Sciatic nerve (tissue), 2 donors: ENCODE results near the gene SLC31A2. TPM values are rescaled to one million over a fixed set of nuclear protein-coding genes. Genes with fewer than 3 reads are reported as not detected.
"Not testable (repeated sequence)": the region's sequence is repeated elsewhere in the genome, so short reads cannot be mapped to it uniquely, and the experiment has no call there.

ENCODE experiments used
- ATAC-seq: fragments of 200-7000 bp; cut with Tn5 transposase; one replicate; pipeline ENCODE4 v1.9.1; 2020; ENCODE audit warnings: mild to moderate bottlenecking, moderate library complexity
- DNase-seq: peaks from one replicate; pipeline ENCODE4 v3.0.0-alpha.2; 2020; ENCODE audit warnings: low spot score
- intact Hi-C: fragments of 100-400 bp; cut with DNase I; formaldehyde crosslinking; loops from one replicate; pipeline ENCODE4 v1.14.2; 2022
- total RNA-seq: library from RNA; stranded (reverse); fragmentation: NEBNext Ultra II Directional; extraction: Animal tissue kit (Norgen Biotek cat#: 25700); gene quantifications from one replicate; pipeline ENCODE4 v1.2.1, GENCODE V29; 2021
- donor health status: DM: no; HTN: no; CAD: no.
- donor health status: DM: no; HTN: no; CAD: no.

The SLC31A2 gene, protein sequence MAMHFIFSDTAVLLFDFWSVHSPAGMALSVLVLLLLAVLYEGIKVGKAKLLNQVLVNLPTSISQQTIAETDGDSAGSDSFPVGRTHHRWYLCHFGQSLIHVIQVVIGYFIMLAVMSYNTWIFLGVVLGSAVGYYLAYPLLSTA
- 11.6 TPM for total RNA-seq

- ATAC-seq = peak; percentile 95
- peak; percentile 93 for DNase-seq
- intact Hi-C loops = no loop called here
Observed at GRCh38 chr9:113150670-113151611, at the start of gene SLC31A2. TSS of gene SLC31A2 (plus strand) at chr9:113151007. CDS start at chr9:113151075, 68 bp downstream.

DNA sequence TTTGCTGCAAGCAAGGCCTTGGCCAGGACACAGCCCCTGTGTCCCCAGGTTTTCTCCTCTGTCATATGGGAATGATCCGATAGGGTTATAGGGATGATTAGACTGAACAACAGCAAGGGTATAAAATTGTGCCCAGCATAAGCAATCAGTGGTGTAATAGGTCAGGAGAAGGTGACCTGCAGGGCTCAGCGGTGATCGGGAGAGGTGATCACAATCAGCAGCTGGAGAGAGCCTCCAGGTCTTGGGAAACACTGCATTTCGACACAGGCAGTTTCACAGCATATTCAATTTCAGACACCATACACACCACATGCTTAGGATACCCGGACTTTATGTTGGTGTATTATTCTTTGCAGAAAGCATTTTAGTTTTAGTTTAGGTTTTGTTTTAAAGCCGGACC is 45.5 kb upstream of the SLC31A2 start:
- DNase-seq, ATAC-seq, intact Hi-C loops: not testable (repeated sequence)

- DNase-seq, intact Hi-C loops: not testable (repeated sequence)
- peak; percentile 89 for ATAC-seq
Observed at GRCh38 chr9:113111065-113111951, 39.5 kb upstream of the SLC31A2 start.

- peak; percentile 88 for ATAC-seq
- DNase-seq, intact Hi-C loops: not testable (repeated sequence)
Observed at GRCh38 chr9:113112706-113113510, 37.9 kb upstream of the SLC31A2 start.

GRCh38 chr9:113118829-113119228 is 32.0 kb upstream of the SLC31A2 start:
- DNase-seq, intact Hi-C loops, ATAC-seq: not testable (repeated sequence)

DNA sequence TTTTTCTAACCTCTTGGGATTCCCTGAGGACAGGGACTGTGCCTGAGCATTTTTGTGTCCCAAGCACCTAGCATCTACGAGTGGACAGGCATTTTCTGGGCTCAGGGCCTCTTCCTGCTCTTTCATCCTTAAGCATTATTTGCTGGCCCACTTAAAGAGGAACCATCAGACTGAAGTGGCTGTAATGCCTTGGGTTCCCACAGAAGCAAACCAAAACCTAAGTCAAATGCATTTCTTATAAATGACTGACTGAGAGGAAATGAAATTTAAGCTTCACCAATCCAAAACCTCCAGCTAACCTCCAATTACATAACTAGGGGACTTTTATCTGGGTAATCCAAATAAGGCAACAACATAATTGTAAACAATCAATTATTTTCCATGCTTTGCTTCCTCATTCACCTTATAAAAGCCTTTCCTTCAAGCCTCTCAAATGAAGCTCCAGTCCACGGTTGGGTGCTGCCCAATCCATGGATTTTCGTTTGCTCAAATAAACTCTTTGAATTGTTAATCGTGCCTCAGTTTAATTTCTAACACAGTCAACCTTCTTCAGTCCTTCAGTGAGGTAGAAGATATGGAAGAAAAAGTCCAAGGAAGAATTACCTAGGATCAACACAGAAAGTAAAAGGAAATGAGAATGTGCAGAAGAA is 25.3 kb upstream of the SLC31A2 start:
- ATAC-seq = no peak
- DNase-seq = no peak
- intact Hi-C loops = no loop called here

- DNase-seq = no peak
- intact Hi-C loops = no loop called here
- no peak for ATAC-seq
Observed at GRCh38 chr9:113129466-113129865, 21.3 kb upstream of the SLC31A2 start.

DNA sequence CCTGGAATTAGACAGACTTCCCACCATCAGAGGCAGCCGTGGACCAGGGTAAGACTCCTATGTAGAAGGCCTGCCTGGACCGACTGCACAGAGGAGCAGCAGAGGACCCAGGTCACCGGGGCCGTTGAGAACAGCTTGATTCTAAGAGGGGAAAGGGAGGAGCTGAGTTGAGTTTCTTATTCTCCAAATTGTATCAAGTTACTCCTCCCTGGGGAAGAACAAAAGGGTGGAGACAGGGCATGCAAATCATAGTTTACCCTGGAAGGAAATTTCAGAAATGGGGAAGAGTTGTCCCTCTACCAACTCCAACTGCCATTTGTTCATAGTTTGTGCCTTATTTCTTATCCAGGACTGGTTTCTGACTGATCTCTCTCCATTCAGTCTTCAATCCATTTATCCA is 20.9 kb upstream of the SLC31A2 start:
- intact Hi-C loops = no loop called here
- ATAC-seq = no peak
- DNase-seq = no peak

GRCh38 chr9:113131689-113132151 is 19.1 kb upstream of the SLC31A2 start:
- intact Hi-C loops = no loop called here

DNA sequence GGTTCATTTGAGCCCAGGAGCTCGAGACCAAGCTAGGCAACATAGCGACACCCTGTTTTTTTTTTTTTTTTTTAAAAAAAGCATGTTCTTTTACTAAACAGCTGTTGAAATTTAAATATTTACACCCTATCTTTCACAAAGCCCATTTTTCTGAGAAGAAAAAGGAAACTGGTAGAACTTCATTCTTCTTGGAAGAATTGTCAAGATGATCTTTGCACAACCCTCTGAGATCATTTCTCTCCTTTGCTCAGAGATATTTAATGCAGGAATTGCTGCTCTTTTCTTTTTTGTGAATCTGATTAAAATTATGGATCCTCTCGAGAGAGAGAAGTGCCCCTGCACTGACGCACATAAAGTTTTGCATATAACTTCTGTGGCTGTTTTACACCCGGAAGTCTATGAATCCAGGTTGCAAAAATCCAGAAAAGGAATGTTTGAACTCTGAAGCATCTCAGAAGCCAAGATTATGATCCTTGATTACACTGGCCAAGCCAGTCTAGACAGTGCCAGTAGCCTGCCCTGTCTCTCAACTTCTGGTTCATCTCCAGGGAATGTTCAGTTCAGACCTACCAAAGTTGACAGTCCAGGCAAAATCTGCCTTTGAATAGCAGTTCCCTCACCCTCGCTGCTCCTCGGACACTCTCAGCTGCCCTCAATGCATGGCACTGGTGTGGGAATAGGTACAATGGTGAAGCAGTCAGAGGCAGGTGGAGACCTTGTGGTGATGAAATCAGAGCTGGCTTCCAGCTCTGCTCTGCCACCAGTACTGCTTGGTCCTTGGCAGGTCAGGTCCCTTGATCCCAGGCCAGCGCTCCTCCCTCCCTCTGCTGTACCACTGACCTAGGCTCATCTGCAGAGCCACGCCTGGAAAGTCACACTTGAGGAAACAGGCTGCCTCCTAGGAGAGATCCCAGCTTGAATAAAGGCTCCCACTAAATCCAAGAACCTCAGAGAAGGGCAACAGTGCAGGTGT is 13.3 kb upstream of the SLC31A2 start:
- DNase-seq (no peak), ATAC-seq (no peak)
- intact Hi-C loops = no loop called here

More at GRCh38 chr9:113131689-113132151, 19.1 kb upstream of the SLC31A2 start:
- no peak for DNase-seq
- ATAC-seq = no peak

- ATAC-seq (no peak), DNase-seq (no peak)
- intact Hi-C loops = no loop called here
Observed at GRCh38 chr9:113138760-113139159, 12.0 kb upstream of the SLC31A2 start.

DNA sequence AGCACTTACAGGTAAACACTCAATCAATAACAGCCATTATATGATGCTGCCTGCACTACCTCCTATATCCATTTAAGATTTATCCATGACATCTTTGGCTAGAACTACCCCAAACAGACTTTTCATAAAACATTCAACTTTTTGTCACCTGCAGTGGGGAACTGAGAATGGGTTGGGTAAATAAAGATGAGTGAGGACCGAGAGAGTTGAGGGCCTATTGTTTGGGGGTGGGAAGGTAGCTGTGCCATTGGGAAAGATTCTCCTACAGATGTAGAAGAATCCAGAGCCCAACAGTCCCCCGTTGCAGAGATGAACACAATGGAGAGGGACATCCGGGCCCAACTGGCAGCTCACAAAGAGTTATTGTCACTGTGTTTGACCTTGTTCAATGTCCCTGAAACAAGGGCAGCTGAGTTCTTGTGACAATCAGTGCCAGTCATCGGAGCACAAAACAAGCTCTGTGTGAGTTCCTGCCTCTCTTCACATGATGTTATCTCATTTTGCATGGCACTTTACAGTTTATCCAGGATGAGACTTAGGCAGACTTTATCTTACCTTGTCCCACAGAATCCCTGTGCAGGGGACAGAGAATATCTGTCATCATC is 11.5 kb upstream of the SLC31A2 start:
- DNase-seq = no peak
- ATAC-seq = no peak
- intact Hi-C loops = no loop called here

DNA sequence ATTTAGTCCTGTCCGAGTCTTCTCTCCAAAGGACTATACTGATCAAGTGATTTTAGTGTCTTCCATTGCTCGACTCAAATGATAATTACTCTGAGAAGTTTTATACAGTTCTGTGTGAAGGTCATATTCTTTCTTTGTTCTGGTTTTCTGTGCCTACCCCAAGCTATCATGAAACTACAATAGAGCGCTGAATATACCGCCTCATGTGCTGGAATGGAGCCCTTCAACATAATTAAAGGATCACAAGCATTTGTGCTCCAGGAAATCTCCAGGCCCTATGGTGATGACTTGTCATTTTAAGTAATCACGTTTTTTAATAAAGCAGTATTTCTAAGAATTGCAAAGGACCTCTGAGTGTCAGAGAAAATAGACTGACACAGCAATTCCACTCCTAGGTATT is 10.9 kb upstream of the SLC31A2 start:
- DNase-seq (no peak), ATAC-seq (no peak)
- intact Hi-C loops = no loop called here

DNA sequence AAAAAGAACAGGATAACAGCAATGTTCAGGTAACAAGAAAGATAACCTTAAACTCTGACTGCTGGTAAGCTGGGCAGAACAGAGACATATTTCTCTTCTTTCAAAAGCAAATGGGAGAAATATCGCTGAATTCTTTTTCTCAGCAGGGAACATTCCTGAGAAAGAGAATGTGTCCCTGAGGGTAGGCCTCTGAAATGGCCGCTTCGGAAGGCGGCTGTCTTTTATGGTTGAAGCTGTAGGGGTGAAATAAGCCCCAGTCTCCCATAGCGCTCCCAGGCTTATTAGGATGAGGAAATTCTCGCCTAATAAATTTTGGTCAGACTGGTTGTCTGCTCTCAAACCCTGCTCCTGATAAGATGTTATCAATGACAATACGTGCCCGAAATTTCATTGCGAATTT is 9.9 kb upstream of the SLC31A2 start:
- ATAC-seq, DNase-seq, intact Hi-C loops: not testable (repeated sequence)

- intact Hi-C loops = no loop called here
- ATAC-seq = no peak
Observed at GRCh38 chr9:113143432-113144227, 7.2 kb upstream of the SLC31A2 start.

GRCh38 chr9:113148372-113148705 is 2.5 kb upstream of the SLC31A2 start:
- intact Hi-C loops = no loop called here
- DNase-seq = no peak
- ATAC-seq = no peak

More at GRCh38 chr9:113143432-113144227, 7.2 kb upstream of the SLC31A2 start:
- no peak for DNase-seq
